SIG-M5 (cell line): ENCODE data around the gene ATAD2B.

Experiments used
- DNase-seq: peaks from one replicate; lab custom pipeline; 2025; lab: John Stamatoyannopoulos, UW

ATAD2B gene

GRCh38 chr2:23912054-23912453 lies 14.9 kb downstream of the ATAD2B start:
- DNase-seq = no peak

- no peak for DNase-seq
These were observed 21.8 kb downstream of the ATAD2B start for GRCh38 chr2:23905155-23905554.

- no peak for DNase-seq
These were observed 22.2 kb downstream of the ATAD2B start for GRCh38 chr2:23904692-23905091.

- DNase-seq = no peak
These were observed 22.7 kb downstream of the ATAD2B start for GRCh38 chr2:23904215-23904614.

GRCh38 chr2:23903034-23903433 lies 23.9 kb downstream of the ATAD2B start:
- no peak for DNase-seq

- DNase-seq = no peak
These were observed 24.7 kb downstream of the ATAD2B start for GRCh38 chr2:23901966-23902846.

GRCh38 chr2:23900541-23901322 lies 26.2 kb downstream of the ATAD2B start:
- DNase-seq = no peak

- no peak for DNase-seq
These were observed 26.8 kb downstream of the ATAD2B start for GRCh38 chr2:23900133-23900532.

GRCh38 chr2:23871206-23871605 lies 55.7 kb downstream of the ATAD2B start:
- no peak for DNase-seq

GRCh38 chr2:23867449-23867848 lies 59.5 kb downstream of the ATAD2B start:
- DNase-seq = no peak

- DNase-seq = no peak
These were observed 64.1 kb downstream of the ATAD2B start for GRCh38 chr2:23862716-23863426.

GRCh38 chr2:23861952-23862351 lies 65.0 kb downstream of the ATAD2B start:
- no peak for DNase-seq

- no peak for DNase-seq
These were observed 66.9 kb downstream of the ATAD2B start for GRCh38 chr2:23859983-23860382.

GRCh38 chr2:23859234-23859633 lies 67.7 kb downstream of the ATAD2B start:
- no peak for DNase-seq

GRCh38 chr2:23850564-23851256 lies 76.2 kb downstream of the ATAD2B start:
- no peak for DNase-seq

GRCh38 chr2:23844905-23845304 lies 82.0 kb downstream of the ATAD2B start:
- DNase-seq = no peak

GRCh38 chr2:23843051-23843976 lies 83.6 kb downstream of the ATAD2B start:
- no peak for DNase-seq

GRCh38 chr2:23839919-23840578 lies 86.9 kb downstream of the ATAD2B start:
- no peak for DNase-seq

GRCh38 chr2:23838996-23839395 lies 87.9 kb downstream of the ATAD2B start:
- no peak for DNase-seq

GRCh38 chr2:23838581-23838980 lies 88.3 kb downstream of the ATAD2B start:
- no peak for DNase-seq
